HepG2 (cell line): ENCODE measurements around the gene AGBL3. TPM values are rescaled to one million over a fixed set of nuclear protein-coding genes. Genes with fewer than 3 reads are reported as not detected.

Experiments used
- ATAC-seq: fragments of 200-7000 bp; cut with Tn5 transposase; 3 replicates; pipeline ENCODE4 v1.9.1; 2020; ENCODE audit warnings: mild to moderate bottlenecking, moderate library complexity
- BruUV-seq: library from RNA; stranded (reverse); fragments of 400-500 nt; replicated peaks from 2 replicates; lab custom pipeline; 2021; lab: Mats Ljungman, UMichigan
- CTCF ChIA-PET: fragments of 300-600 bp; formaldehyde crosslinking; extraction: SDS; loops from one replicate; lab custom pipeline; 2021; ENCODE audit warnings: low total read pairs, inconsistent platforms, low intra/inter-chr PET ratio; lab: Yijun Ruan, JAX
- POLR2A ChIA-PET: fragments of 350-600 bp; sonication (Branson Sonifier 250); formaldehyde crosslinking; loops from one replicate; lab custom pipeline; 2020; ENCODE audit warnings: antibody characterized with exemption, inconsistent platforms; lab: Yijun Ruan, JAX
- DNase-seq: peaks from one replicate; pipeline ENCODE4 v3.0.0-alpha.2; 2015; ENCODE audit warnings: low spot score
- FAIRE-seq: peaks from 3 replicates; lab custom pipeline; 2011; peaks lifted over from hg19 to GRCh38; lab: Jason Lieb, UNC
- H2AFZ ChIP-seq: one replicate; pipeline ENCODE4 v1.6.1; 2011; ENCODE audit warnings: low read length, inconsistent platforms
- H3K27ac ChIP-seq: fragments of 300-600 bp; 3 replicates; pipeline ENCODE4 v1.8.0; 2011; ENCODE audit warnings: mixed run types, mild to moderate bottlenecking, mixed read lengths, low read length, inconsistent platforms; ENCODE audit not compliant: insufficient read depth; ENCODE audit errors: extremely low read length
- H3K27me3 ChIP-seq, 2 experiments: fragments of 200-600 bp in 1 of 2; 2 replicates in 1 of 2; 3 replicates in 1 of 2; pipeline versions ENCODE4 v1.6.0 to v1.8.0; 2011; ENCODE audit warnings: low read length in 2 of 2, mild to moderate bottlenecking in 2 of 2, moderate library complexity in 2 of 2, inconsistent platforms in 1 of 2; ENCODE audit not compliant: insufficient read depth in 2 of 2, control insufficient read depth in 1 of 2
- H3K36me3 ChIP-seq, 2 experiments: fragments of 200-600 bp in 1 of 2; replicated peaks in 1 of 2; 2 replicates in 1 of 2; 3 replicates in 1 of 2; pipeline versions ENCODE4 v1.5.1 to v1.8.0; 2011; ENCODE audit warnings: low read length in 2 of 2, inconsistent platforms in 1 of 2; ENCODE audit not compliant: insufficient read depth in 2 of 2, control insufficient read depth in 1 of 2
- H3K4me1 ChIP-seq: 2 replicates; pipeline ENCODE4 v1.5.1; 2012; ENCODE audit warnings: low read length, inconsistent platforms; ENCODE audit not compliant: insufficient read depth
- H3K4me2 ChIP-seq: 2 replicates; pipeline ENCODE4 v1.6.0; 2011; ENCODE audit warnings: low read depth, low read length, inconsistent platforms
- H3K4me3 ChIP-seq, 3 experiments: fragments of 200-600 bp in 1 of 3; sonication (generic), shearing (Covaris generic) in 1 of 3; replicated peaks in 1 of 3; 2 replicates each; pipeline ENCODE4 v1.5.1; 2011 to 2016; ENCODE audit warnings: low read length in 3 of 3, inconsistent platforms in 2 of 3, low read depth in 2 of 3, mild to moderate bottlenecking in 2 of 3, control low read depth in 1 of 3, mixed read lengths in 1 of 3; ENCODE audit not compliant: insufficient read depth in 1 of 3
- H3K79me2 ChIP-seq: one replicate; pipeline ENCODE4 v1.6.1; 2011; ENCODE audit warnings: low read length, inconsistent platforms; ENCODE audit not compliant: insufficient read depth
- H3K9ac ChIP-seq: 2 replicates; pipeline ENCODE4 v1.6.0; 2011; ENCODE audit warnings: mild to moderate bottlenecking, low read depth, low read length, inconsistent platforms; ENCODE audit not compliant: insufficient read depth
- H3K9me3 ChIP-seq: 2 replicates; pipeline ENCODE4 v1.5.1; 2012; ENCODE audit warnings: mild to moderate bottlenecking, low read length
- H4K20me1 ChIP-seq: 2 replicates; pipeline ENCODE4 v1.6.0; 2011; ENCODE audit warnings: inconsistent platforms, mild to moderate bottlenecking, low read length, moderate library complexity; ENCODE audit not compliant: insufficient read depth
- ATF7 ChIP-seq, 2 experiments: fragments of 450-650 bp in 1 of 2; sonication (generic) in 1 of 2; formaldehyde crosslinking in 1 of 2; IDR thresholded peaks; 2 replicates each; pipeline versions ENCODE4 v1.4.0 to v1.6.1; 2016 to 2020; ENCODE audit warnings: antibody characterized with exemption in 1 of 2, mild to moderate bottlenecking in 1 of 2, missing genetic modification reagents in 1 of 2
- ATF7-NPFF ChIP-seq: sonication (generic); formaldehyde crosslinking; IDR thresholded peaks from 2 replicates; pipeline ENCODE4 v1.8.1; 2023; ENCODE audit warnings: mild to moderate bottlenecking, low read depth, missing genetic modification reagents, moderate library complexity
- BCL6 ChIP-seq: IDR thresholded peaks from 2 replicates; pipeline ENCODE4 v1.6.1; 2016; ENCODE audit warnings: missing genetic modification reagents, missing compliant biosample characterization
- BRD4 ChIP-seq: sonication (generic); formaldehyde crosslinking; IDR thresholded peaks from 2 replicates; pipeline ENCODE4 v1.4.0; 2020; ENCODE audit warnings: missing genetic modification reagents
- CEBPB ChIP-seq: IDR thresholded peaks from 2 replicates; pipeline ENCODE4 v1.6.1; 2011; ENCODE audit warnings: low read depth, low read length, improper control_type of control experiment, borderline replicate concordance
- CREB1 ChIP-seq, 2 experiments: fragments of 450-650 bp in 1 of 2; IDR thresholded peaks; 2 replicates each; pipeline ENCODE4 v1.6.1; 2016 to 2017; ENCODE audit warnings: control low read depth in 1 of 2, mild to moderate bottlenecking in 1 of 2, missing compliant biosample characterization in 1 of 2, missing genetic modification characterization in 1 of 2
- EP300 ChIP-seq, 3 experiments: sonication (generic) in 1 of 3; formaldehyde crosslinking in 1 of 3; IDR thresholded peaks; 2 replicates each; pipeline versions ENCODE4 v1.5.1 to v1.6.1; 2011 to 2020; ENCODE audit warnings: low read depth in 2 of 3, low read length in 2 of 3, borderline replicate concordance in 1 of 3, improper control_type of control experiment in 1 of 3, mild to moderate bottlenecking in 1 of 3, missing genetic modification reagents in 1 of 3, moderate library complexity in 1 of 3
- FOXC1 ChIP-seq: sonication (generic); formaldehyde crosslinking; IDR thresholded peaks from 2 replicates; pipeline ENCODE4 v1.8.0; 2022; ENCODE audit warnings: mild to moderate bottlenecking, missing genetic modification reagents, borderline replicate concordance
- KDM6A ChIP-seq: IDR thresholded peaks from 2 replicates; pipeline ENCODE4 v1.6.1; 2016; ENCODE audit warnings: low read depth
- MTF2 ChIP-seq: sonication (generic); formaldehyde crosslinking; IDR thresholded peaks from 2 replicates; pipeline ENCODE4 v1.5.0; 2020; ENCODE audit warnings: missing genetic modification reagents, borderline replicate concordance
- NFRKB ChIP-seq: fragments of 450-650 bp; IDR thresholded peaks from 2 replicates; pipeline ENCODE4 v1.6.1; 2017
- NR2F2 ChIP-seq: IDR thresholded peaks from 2 replicates; pipeline ENCODE4 v1.6.1; 2012; ENCODE audit warnings: low read depth, inconsistent platforms, borderline replicate concordance
- SIN3A ChIP-seq: IDR thresholded peaks from 2 replicates; pipeline ENCODE4 v1.6.1; 2011; ENCODE audit warnings: low read depth, mild to moderate bottlenecking, control low read depth, low read length, borderline replicate concordance
- SSRP1 ChIP-seq: IDR thresholded peaks from 2 replicates; pipeline ENCODE4 v1.6.1; 2016; ENCODE audit warnings: control low read depth
- TBX3 ChIP-seq: fragments of 450-650 bp; IDR thresholded peaks from 2 replicates; pipeline ENCODE4 v1.6.1; 2017; ENCODE audit warnings: antibody characterized with exemption, mild to moderate bottlenecking, inconsistent platforms, borderline replicate concordance
- ZC3H13 ChIP-seq: sonication (generic); formaldehyde crosslinking; IDR thresholded peaks from 2 replicates; pipeline ENCODE4 v1.8.1; 2023; ENCODE audit warnings: mild to moderate bottlenecking, missing genetic modification reagents, moderate library complexity
- ZFP37 ChIP-seq: sonication (generic); formaldehyde crosslinking; IDR thresholded peaks from 2 replicates; pipeline ENCODE4 v1.4.0; 2020; ENCODE audit warnings: missing genetic modification reagents, borderline replicate concordance
- ZNF816 ChIP-seq: sonication (generic); formaldehyde crosslinking; IDR thresholded peaks from 2 replicates; pipeline ENCODE4 v1.8.0; 2022; ENCODE audit warnings: missing genetic modification reagents, mild to moderate bottlenecking, borderline replicate concordance
- WGBS: methylation state at CpG from one replicate; pipeline ENCODE4 v1.1.6; 2017; ENCODE audit warnings: low lambda C conversion rate; 5-methylcytosine and 5-hydroxymethylcytosine counted together
- in situ Hi-C: cut with HindIII; loops from 2 replicates; pipeline ENCODE4 v1.10.0; 2017; ENCODE audit warnings: low pct_unique_long_range_greater_than_20kb; ENCODE audit not compliant: extremely low pct_ligation_motif_present
- intact Hi-C: fragments of 100-400 bp; cut with micrococcal nuclease; formaldehyde crosslinking; loops from one replicate; pipeline ENCODE4 v1.10.0; 2022; ENCODE audit not compliant: unreplicated experiment
- polyA plus RNA-seq, 8 experiments: library from polyadenylated mRNA; depleted of rRNA in 3 of 8; stranded (reverse) in 7 of 8; unstranded in 1 of 8; fragments of >200 nt; fragmentation: Illumina TruSeq in 4 of 8; extraction: Trizol in 4 of 8; gene quantifications; 2 replicates each; pipeline versions ENCODE4 v1.2.1 to v1.2.3, GENCODE V29; 2011 to 2016; ENCODE audit warnings: low read depth in 4 of 8, missing spikeins in 1 of 8, mixed read lengths in 1 of 8; ENCODE audit not compliant: insufficient read depth in 1 of 8
- total RNA-seq, 5 experiments: library from RNA; depleted of rRNA; stranded (reverse); fragments of >200 nt; fragmentation: Illumina TruSeq; extraction: Trizol; gene quantifications; 2 replicates each; pipeline ENCODE4 v1.2.3, GENCODE V29; 2016; ENCODE audit warnings: low read depth in 1 of 5

Gene AGBL3
- total and polyA plus RNA-seq, 2 of the 13 experiments (the other 11 are each of a cell fraction or from before 2014, with no cell fraction given): 2.2 to 7.2 TPM

- Histone ChIP-seq H3K36me3 (peaks cover 0 to 6% of the 10 kb centered on the region in 2 experiments; a peak in 1 of 5 replicates), H3K27ac (peak overlapping the region; percentile 85), H4K20me1 (no peaks in the 10 kb centered on the region), H2AFZ (no peak overlapping the region), H3K79me2 (no peaks in the 10 kb centered on the region), H3K4me1 (peaks cover 77% of the 10 kb centered on the region), H3K9me3 (peaks cover 24% of the 10 kb centered on the region), H3K4me3 (no peak overlapping the region)
- CTCF ChIA-PET: no interaction called here
- no peak for FAIRE-seq
- intact Hi-C loops: loop anchor here (5.0 kb wide), 1 partner anchor 218 kb away; no protein-coding TSS in a partner anchor
- POLR2A ChIA-PET: no interaction called here
- BruUV-seq: no TSS peak
- ATAC-seq: no peak
- 98% methylated on average over 3 of the region's 3 CpGs for WGBS
- in situ Hi-C loops: no loop called here
- TF ChIP-seq SIN3A: no peak
- no peak for TF ChIP-seq KDM6A
- no peak for TF ChIP-seq ATF7 (IDR thresholded peaks at IDR 0.05)
- no peak for TF ChIP-seq ATF7 (CRISPR knock-in tag; IDR thresholded peaks at IDR 0.05)
- TF ChIP-seq BRD4 (CRISPR knock-in tag): no peak
- TF ChIP-seq, all 625 proteins: peak for 0
- Histone ChIP-seq H3K9ac (no peak overlapping the region), H3K27me3 (no peaks in the 10 kb centered on the region), H3K4me2 (no peak overlapping the region)
- DNase-seq: no peak
Measured at GRCh38 chr7:134999136-134999535, 12.8 kb downstream of the AGBL3 start.

GRCh38 chr7:135001390-135002165 lies 15.3 kb downstream of the AGBL3 start:
- BruUV-seq: no TSS peak
- Histone ChIP-seq H3K79me2 (no peaks in the 10 kb centered on the region), H3K4me1 (peaks cover 53% of the 10 kb centered on the region), H3K27me3 (no peaks in the 10 kb centered on the region), H2AFZ (no peak overlapping the region), H3K9me3 (peaks cover 24% of the 10 kb centered on the region), H3K36me3 (no peaks in the 10 kb centered on the region), H3K4me2 (no peak overlapping the region; the same call in 1 of the 2 replicates), H3K9ac (no peak overlapping the region), H3K4me3 (no peak overlapping the region), H4K20me1 (no peaks in the 10 kb centered on the region), H3K27ac (no peak overlapping the region)
- POLR2A ChIA-PET: interaction anchor here (0.9 to 1.9 kb wide), 5 partner anchors 9 to 159 kb away, joined by 3 to 6 read pairs (median 3); partner anchors contain the start of genes AGBL3 and TMEM140
- ATAC-seq (no peak), DNase-seq (peak; percentile 34), FAIRE-seq (no peak)
- in situ Hi-C loops (no loop called here), intact Hi-C loops (no loop called here)
- CTCF ChIA-PET: no interaction called here
- WGBS: 35% methylated on average over 1 of the region's 1 CpG
- TF ChIP-seq ZNF816 (CRISPR knock-in tag) (no peak), FOXC1 (CRISPR knock-in tag) (no peak), NR2F2 (no peak), MTF2 (CRISPR knock-in tag) (no peak), EP300 (IDR thresholded peaks at IDR 0.05; ENCODE audit: low read depth in 2 of 2, low read length in 2 of 2) (0 out of 4 replicates have a peak, but pooled peaks of 1 of the 2 experiments have one; percentile 2), EP300 (CRISPR knock-in tag; IDR thresholded peaks at IDR 0.05; ENCODE audit: borderline replicate concordance) (no peak), NFRKB (no peak), SSRP1 (0 out of 2 replicates have a peak, but pooled peaks have one; percentile 43), CEBPB (0 out of 2 replicates have a peak, but pooled peaks have one; percentile 7), BCL6 (CRISPR knock-in tag) (peak; percentile 21; the same call in 1 of the 2 replicates), ZC3H13 (CRISPR knock-in tag) (no peak), CREB1 (IDR thresholded peaks at IDR 0.05) (no peak), CREB1 (CRISPR knock-in tag; IDR thresholded peaks at IDR 0.05) (no peak), SIN3A (no peak), ZFP37 (CRISPR knock-in tag) (no peak), ATF7 (IDR thresholded peaks at IDR 0.05) (no peak), ATF7 (CRISPR knock-in tag; IDR thresholded peaks at IDR 0.05) (no peak), ATF7-NPFF (CRISPR knock-in tag) (no peak), TBX3 (no peak)
